Stimulated activated CD4-positive, alpha-beta T cell treated with anti-CD3 and anti-CD28 coated beads, Interleukin-12 subunit alpha, Interleukin-12 subunit beta, amount 100 ng/mL, for 4 hours (primary cell): ENCODE data around the gene TCOF1.
A peak's percentile ranks its signal among the peaks of the same experiment; 100 is the strongest.

Source experiments
- DNase-seq: peaks from one replicate; pipeline ENCODE4 v3.0.0-alpha.2; 2020

The TCOF1 gene

GRCh38 chr5:150357326-150358260 lies at the start of gene TCOF1:
TSS of gene TCOF1 (plus strand) at chr5:150357697. CDS start at chr5:150357747, 50 bp downstream.
- DNase-seq: peak; percentile 97

- DNase-seq: no peak
These were observed 48.2 kb upstream of the TCOF1 start for GRCh38 chr5:150309101-150309885.

GRCh38 chr5:150309886-150310239 lies 47.6 kb upstream of the TCOF1 start:
- no peak for DNase-seq

GRCh38 chr5:150310246-150310645 lies 47.3 kb upstream of the TCOF1 start:
- DNase-seq: no peak

- DNase-seq: no peak
These were observed 46.3 kb upstream of the TCOF1 start for GRCh38 chr5:150311015-150311692.

GRCh38 chr5:150312518-150312917 lies 45.0 kb upstream of the TCOF1 start:
- no peak for DNase-seq

DNA sequence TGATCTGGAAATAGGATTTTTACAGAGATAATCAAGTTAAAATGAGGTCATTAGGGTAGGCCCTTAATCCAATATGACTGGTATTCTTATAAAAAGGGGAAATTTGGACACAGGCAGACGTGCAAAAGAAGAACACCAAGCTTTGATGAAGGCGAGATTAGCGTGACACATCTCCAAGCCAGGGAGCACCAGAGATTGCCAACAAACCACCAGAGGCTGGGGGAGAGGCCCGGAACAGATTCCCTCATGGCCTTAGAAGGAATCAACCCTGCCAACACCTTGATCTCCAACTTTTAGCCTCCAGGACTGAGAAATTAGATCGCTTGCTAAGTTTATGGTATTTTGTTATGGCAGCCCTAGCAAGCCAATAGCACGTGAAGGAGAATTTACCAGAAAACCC lies 44.0 kb upstream of the TCOF1 start:
- DNase-seq: no peak

DNA sequence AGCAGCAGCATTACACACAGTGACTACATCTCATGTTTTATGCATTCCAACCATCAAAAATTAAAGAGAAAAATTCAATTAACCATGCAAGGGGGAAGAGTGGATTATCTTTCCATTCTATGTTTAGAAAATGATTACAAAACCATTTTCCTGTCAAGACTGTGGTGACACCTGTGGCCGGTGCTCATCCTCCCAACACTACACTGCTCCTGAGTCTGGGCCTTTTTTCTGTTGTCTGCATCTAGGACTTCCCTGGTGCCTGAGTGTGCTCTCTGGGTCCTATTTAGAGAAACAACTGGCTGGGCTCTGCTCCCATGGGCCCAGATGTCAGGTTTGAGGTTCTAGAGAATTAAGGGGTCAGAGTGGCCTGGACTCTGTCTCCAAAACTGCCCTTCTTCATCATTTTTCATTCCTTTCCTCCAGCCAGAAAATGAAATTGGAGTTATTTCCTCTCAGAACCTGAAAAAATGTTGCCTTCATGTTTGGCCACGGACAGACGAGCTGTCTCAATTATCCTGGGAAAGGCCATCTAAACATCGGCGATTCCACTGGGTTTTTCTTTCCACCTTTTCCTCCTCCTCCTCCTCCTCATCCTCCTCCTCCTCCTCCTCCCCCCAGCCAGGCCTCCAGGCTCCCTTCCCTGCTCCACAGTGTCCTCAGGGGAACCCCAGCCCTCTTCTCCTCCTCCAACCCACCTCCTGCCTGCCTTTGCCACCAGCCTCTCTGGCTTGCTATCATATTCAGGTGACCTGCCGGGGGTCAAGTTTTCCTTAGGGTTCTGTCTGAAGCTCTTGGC lies 43.4 kb upstream of the TCOF1 start:
- no peak for DNase-seq

- no peak for DNase-seq
These were observed 42.3 kb upstream of the TCOF1 start for GRCh38 chr5:150315245-150315644.

- no peak for DNase-seq
These were observed 41.2 kb upstream of the TCOF1 start for GRCh38 chr5:150316320-150316719.

DNA sequence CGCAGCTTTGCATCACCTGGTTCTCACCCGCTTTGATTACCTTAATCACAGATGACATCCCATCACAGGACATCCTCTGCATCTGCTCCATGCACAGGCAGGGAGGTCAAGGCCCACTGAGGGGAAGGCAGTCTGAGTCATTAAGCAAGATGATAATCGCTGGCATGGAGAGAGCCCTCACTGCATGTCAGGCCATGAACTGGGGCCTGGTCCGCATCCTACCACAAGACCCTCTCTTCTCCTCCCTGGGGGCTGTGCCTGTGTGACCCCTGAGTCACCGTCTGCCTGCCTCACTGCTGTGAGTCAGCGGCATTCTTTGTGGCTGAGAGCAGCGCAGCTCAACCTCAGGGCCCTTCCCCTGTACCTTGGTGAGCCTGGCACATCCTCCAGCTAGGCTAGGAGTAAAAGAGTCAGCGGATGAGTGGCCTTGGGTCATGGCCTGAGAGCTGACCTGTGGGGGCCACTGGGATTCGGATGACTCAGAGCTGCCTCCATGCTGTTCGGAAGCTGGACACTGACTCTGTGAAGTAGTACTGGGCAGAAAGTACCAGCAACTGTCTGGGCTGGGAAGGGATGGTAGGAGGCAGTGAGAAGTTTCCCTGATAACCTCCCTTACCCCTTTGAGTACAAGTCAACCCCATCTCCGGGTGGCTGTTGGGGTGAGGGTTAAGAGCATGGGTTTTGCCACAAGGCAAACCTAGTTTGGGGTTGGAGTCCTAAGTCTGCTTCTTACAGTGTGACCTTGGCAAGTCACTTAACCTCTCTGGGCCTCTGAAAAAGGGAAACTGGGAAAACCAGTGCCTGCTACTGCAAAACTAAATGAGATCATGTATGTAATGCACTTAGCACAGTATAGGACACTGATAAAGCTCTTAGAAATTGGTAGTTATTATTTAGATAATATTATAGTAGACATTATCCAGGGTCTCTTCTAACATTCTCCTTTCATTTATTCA lies 40.2 kb upstream of the TCOF1 start:
- DNase-seq: no peak

- DNase-seq: no peak
These were observed 38.6 kb upstream of the TCOF1 start for GRCh38 chr5:150318613-150319483.

DNA sequence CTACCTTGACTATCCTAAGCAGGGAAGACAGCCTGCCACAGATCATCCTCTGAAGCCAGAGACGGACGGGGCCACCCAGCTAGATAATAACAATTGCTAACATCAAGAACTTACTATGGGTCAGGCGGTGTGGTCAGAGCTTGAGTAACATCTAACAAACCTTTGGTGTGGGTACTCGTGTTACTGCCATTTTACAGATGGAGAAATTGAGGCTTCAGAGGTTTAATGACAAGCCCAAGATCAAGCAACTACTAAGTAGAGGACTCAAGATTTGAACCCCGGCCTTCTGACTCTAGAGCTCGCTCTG lies 38.1 kb upstream of the TCOF1 start:
- no peak for DNase-seq

GRCh38 chr5:150320044-150320613 lies 37.4 kb upstream of the TCOF1 start:
- DNase-seq: no peak

DNA sequence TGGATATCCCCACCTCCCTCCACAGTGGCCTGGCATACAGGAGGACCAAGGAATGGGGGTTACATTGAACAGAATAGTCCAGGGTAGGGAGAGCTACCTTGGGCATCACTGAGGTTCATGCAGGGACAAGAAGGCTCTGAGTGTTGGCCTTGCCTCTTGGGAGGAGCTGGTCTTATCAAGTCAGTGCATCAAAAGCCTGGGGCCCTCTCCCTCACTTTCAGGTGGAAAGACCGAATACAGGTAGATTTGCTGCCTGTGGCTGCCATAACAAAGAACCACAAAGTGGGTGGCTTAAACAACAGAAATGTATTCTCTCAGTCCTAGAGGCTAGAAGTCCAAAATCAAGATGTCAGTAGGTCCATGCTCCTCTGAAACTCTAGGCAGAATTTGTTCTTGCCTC lies 36.3 kb upstream of the TCOF1 start:
- DNase-seq: no peak

- DNase-seq: no peak
These were observed 35.7 kb upstream of the TCOF1 start for GRCh38 chr5:150321784-150322183.

DNA sequence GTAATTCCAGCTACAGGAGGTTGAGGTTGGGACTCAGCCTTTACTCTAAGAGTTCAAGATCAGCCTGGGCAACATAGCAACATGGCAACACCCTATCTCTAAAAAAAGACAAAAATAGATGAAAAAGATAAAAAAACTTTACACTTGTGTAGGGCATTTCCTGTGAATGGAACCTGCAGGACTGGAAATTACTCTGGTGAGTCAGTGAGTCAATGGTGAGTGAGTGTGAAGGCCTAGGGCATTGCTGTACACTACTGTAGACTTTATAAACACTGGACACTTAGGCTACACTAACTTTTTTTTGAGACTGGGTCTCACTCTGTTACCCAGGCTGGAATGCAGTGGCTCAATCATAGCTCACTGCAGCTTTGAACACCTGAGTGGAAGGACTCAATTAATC lies 35.3 kb upstream of the TCOF1 start:
- DNase-seq: no peak

GRCh38 chr5:150323092-150323491 lies 34.4 kb upstream of the TCOF1 start:
- no peak for DNase-seq

GRCh38 chr5:150323819-150324218 lies 33.7 kb upstream of the TCOF1 start:
- no peak for DNase-seq

DNA sequence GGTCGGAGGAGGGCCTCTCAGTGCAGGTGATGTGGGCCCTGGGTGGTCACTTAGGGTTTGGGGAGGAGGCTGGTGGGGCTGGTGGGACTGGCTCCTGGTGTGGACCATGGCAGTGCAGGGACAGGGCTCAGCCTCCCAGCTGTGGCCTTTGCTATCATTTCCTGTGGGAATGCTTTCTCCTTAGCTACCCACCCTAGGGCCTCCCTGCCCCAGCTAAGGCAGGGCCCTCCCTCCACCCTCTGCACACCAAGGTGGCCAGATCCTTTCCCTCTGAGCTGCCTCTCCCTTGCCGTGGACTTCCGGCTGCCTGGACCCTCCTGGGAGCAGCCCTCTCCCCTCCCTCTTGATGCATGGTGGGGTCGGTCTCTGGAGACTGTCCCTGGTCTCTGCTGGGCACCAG lies 32.1 kb upstream of the TCOF1 start:
- DNase-seq: no peak
